Activated T-cell treated with anti-CD3 and anti-CD28 coated beads for 24 hours (primary cell): ENCODE results near the gene PDE3B.
"Not testable (repeated sequence)": the region's sequence is repeated elsewhere in the genome, so short reads cannot be mapped to it uniquely, and the experiment has no call there.

Experiments used
- DNase-seq: peaks from one replicate; pipeline ENCODE4 v3.0.0-alpha.2; 2020; ENCODE audit warnings: low read depth

Gene PDE3B

GRCh38 chr11:14677146-14677545 is 33.5 kb downstream of the PDE3B start:
- DNase-seq = no peak

GRCh38 chr11:14678350-14678749 is 34.7 kb downstream of the PDE3B start:
- DNase-seq = no peak

- DNase-seq = no peak
Measured at GRCh38 chr11:14679662-14680061, 36.1 kb downstream of the PDE3B start.

- not testable (repeated sequence) for DNase-seq
Measured at GRCh38 chr11:14684234-14684915, 40.8 kb downstream of the PDE3B start.

GRCh38 chr11:14687456-14687855 is 43.9 kb downstream of the PDE3B start:
- DNase-seq = no peak

GRCh38 chr11:14687943-14688627 is 44.5 kb downstream of the PDE3B start:
- no peak for DNase-seq

- DNase-seq = not testable (repeated sequence)
Measured at GRCh38 chr11:14695656-14696055, 52.1 kb downstream of the PDE3B start.

- no peak for DNase-seq
Measured at GRCh38 chr11:14698771-14699170, 55.2 kb downstream of the PDE3B start.

- DNase-seq = no peak
Measured at GRCh38 chr11:14700593-14700992, 57.0 kb downstream of the PDE3B start.

- DNase-seq = no peak
Measured at GRCh38 chr11:14702760-14703159, 59.2 kb downstream of the PDE3B start.

GRCh38 chr11:14703731-14704130 is 60.1 kb downstream of the PDE3B start:
- no peak for DNase-seq

GRCh38 chr11:14705067-14705466 is 61.5 kb downstream of the PDE3B start:
- DNase-seq = no peak

GRCh38 chr11:14713496-14714244 is 70.1 kb downstream of the PDE3B start:
- no peak for DNase-seq

GRCh38 chr11:14715669-14716068 is 72.1 kb downstream of the PDE3B start:
- DNase-seq = not testable (repeated sequence)

- DNase-seq = no peak
Measured at GRCh38 chr11:14722496-14722895, 78.9 kb downstream of the PDE3B start.

GRCh38 chr11:14725150-14725549 is 81.5 kb downstream of the PDE3B start:
- no peak for DNase-seq

GRCh38 chr11:14727215-14727614 is 83.6 kb downstream of the PDE3B start:
- no peak for DNase-seq

GRCh38 chr11:14727746-14728145 is 84.1 kb downstream of the PDE3B start:
- no peak for DNase-seq

- DNase-seq = not testable (repeated sequence)
Measured at GRCh38 chr11:14740539-14740938, 96.9 kb downstream of the PDE3B start.

- no peak for DNase-seq
Measured at GRCh38 chr11:14741195-14741594, 97.6 kb downstream of the PDE3B start.

- DNase-seq = no peak
Measured at GRCh38 chr11:14742849-14743559, 99.4 kb downstream of the PDE3B start.

GRCh38 chr11:14743667-14744066 is 100.1 kb downstream of the PDE3B start:
- DNase-seq = not testable (repeated sequence)
